Measurements from ENCODE around the gene PSTPIP2.
"Not testable (repeated sequence)": the region's sequence is repeated elsewhere in the genome, so short reads cannot be mapped to it uniquely, and the experiment has no call there.

Gene PSTPIP2, protein sequence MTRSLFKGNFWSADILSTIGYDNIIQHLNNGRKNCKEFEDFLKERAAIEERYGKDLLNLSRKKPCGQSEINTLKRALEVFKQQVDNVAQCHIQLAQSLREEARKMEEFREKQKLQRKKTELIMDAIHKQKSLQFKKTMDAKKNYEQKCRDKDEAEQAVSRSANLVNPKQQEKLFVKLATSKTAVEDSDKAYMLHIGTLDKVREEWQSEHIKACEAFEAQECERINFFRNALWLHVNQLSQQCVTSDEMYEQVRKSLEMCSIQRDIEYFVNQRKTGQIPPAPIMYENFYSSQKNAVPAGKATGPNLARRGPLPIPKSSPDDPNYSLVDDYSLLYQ

DNA sequence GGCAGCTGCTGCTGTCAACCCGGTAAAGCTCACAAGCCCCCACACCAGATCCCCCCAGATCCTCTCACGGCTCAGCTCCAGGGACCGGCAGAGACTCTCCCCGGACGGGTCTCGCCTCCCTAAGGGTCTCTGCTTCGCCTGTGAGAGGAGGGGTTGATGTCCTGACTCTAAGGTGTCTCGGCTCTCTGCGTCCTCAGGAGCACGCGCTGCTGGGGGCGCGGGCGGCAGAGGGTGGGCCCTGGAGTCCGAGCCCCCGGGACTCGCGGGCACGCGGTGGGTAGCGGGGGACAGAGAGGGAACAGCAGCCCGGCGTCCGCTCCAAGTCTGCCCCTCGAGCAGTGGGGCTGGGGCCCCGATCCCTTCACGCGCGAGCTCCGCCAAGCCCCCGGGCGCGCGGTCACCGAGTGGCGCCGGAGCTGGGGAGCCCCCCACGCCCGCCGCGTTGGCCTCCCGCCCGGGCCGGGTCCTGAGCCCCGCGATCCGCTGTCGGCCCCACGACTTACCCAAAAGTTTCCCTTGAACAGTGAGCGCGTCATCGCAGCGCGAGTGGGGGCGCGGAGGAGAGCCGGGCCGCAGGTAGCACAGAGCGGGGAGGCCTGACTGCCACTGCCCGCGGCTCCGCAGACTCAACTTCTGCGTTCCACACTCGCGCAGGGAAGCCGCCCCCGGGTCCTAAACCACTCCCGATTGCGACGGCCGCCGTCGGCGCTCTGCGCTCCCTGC lies at the start of gene PSTPIP2:
PSTPIP2 (minus strand) TSS at position 608 of the 723 bp plus-strand sequence; CDS start at position 536, 72 bp downstream.
- in situ Hi-C loops (cut with MboI; ENCODE audit: low sequenced_read_pairs) = no loop called here

DNA sequence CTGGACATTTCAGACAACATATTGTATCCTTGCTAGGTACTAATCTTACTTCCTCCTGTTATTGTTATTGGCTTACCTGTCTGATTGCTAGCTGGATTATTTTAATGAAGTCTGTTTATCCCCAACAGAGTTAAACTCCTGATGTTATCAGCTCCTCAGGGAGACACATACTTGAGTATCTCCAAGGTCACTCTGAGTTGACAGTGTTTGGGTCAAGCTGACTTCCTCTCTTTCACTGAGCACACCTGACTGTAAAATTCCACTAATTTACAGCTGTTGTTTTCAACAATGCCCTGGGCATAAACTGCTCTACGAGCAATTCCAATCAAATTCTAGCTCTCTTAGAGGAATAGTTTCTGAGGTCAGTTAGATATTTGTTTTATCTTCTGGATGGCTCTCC lies 41.7 kb upstream of the PSTPIP2 start:
- in situ Hi-C loops (cut with MboI; ENCODE audit: low sequenced_read_pairs) = no loop called here

DNA sequence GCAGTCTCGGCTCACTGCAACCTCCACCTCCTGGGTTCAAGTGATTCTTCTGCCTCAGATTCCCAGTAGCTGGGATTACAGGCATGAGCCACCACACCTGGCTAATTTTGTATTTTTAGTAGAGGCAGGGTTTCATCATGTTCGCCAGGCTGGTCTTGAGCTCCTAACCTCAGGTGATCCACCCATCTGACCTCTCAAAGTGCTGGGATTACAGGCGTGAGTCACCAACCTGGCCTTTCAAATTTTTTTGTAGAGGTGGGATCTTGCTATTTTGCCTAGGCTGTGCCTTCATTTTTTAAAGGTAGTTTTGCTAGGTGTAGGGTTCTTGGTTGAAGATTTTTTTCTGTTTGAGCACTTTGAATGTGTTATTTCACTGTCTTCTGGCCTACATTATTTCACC lies 38.3 kb upstream of the PSTPIP2 start:
- in situ Hi-C loops (cut with MboI; ENCODE audit: low sequenced_read_pairs) = no loop called here

DNA sequence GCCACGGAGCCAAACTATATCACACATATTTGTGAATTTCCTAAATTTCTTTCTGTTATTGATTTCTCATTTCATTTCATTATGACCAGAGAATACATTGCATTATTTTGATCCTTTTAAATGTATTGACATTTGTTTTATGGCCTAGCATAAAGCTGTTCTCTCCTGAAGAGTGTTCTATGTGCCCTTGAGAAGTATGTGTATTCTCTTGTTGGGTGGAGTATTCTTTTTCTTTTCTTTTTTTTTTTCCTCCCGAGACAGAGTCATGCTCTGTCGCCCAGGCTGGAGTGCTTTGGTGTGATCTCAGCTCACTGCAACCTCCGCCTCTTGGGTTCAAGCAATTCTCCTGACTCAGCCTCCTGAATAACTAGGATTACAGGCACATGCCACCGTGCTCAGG lies 37.3 kb upstream of the PSTPIP2 start:
- in situ Hi-C loops (cut with MboI; ENCODE audit: low sequenced_read_pairs) = no loop called here

DNA sequence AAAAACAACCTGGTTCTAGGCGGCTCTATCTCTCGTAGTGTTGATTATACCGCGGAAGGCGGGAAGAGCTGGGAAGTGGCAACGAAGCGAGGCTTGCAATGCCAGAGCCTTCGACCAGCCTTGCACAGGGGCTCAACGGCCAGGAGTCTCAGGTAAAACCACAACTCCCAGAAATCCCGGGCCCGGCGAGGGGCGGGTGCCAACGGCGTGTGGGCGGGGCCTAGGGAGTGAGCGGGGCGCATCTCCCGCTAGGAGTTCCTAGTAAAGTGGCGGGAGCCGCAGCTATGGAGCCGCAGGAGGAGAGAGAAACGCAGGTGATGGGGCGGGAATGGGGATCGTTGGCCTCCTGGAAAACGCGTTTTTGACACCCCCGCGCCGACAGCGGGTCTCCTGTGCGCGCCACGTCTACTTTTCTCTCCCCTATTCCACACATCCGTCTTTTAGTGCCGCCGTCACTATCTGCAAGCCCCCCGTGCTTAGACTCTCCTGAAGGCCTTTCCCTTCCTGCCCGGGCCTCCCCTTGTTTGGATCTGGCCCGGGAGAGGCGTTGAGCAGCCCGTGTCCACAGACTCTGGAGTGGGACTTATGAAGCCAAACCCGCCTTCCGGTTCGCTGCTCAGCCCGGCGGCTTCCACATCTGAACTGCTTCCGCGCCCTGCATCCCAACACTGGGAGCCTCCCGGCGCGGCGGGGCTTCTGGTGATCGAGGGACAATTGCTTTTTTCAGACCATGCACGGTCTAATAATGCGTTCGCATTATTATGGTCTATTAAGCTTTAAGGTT lies 32.3 kb upstream of the PSTPIP2 start, which contains the start of gene HAUS1:
HAUS1 (plus strand) TSS at position 258 of the 784 bp plus-strand sequence; CDS start at position 285, 27 bp downstream.
- in situ Hi-C loops (cut with MboI; ENCODE audit: low sequenced_read_pairs) = no loop called here

DNA sequence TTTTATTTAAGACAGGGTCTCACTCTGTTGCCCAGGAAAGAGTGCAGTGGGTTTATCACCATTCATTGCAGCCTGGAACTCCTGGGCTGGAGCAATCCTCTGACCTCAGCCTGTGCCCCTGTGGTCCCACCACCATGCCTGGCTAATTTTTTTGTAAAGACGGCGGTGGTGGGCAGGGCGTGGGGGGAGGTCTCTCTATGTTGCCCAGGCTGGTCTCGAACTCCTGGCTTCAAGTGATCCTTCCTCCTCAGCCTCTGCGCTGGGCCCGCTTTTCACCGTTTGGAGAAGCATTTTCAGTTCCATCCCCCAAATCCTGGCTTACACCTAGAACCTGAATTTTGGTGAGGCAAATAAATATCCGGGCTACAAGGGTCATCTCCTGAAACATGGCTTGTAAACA lies 27.4 kb upstream of the PSTPIP2 start:
- in situ Hi-C loops (cut with MboI; ENCODE audit: low sequenced_read_pairs) = no loop called here

DNA sequence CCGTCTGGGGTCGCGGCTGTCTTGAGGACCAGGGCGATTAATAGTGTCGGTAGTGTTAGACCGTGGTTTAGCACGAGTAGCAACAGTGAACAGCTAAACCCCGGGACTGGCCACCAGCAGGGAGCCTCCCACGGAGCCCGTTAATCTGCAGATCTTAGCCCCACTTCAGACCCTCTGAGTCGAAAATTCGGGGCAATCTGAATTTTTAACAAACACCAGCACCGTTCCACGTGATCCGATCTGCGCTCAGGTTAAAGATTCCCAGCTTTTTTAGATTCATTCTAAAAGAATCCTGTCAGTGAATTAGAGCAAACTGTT lies 26.5 kb upstream of the PSTPIP2 start:
- in situ Hi-C loops (cut with MboI; ENCODE audit: low sequenced_read_pairs) = no loop called here

DNA sequence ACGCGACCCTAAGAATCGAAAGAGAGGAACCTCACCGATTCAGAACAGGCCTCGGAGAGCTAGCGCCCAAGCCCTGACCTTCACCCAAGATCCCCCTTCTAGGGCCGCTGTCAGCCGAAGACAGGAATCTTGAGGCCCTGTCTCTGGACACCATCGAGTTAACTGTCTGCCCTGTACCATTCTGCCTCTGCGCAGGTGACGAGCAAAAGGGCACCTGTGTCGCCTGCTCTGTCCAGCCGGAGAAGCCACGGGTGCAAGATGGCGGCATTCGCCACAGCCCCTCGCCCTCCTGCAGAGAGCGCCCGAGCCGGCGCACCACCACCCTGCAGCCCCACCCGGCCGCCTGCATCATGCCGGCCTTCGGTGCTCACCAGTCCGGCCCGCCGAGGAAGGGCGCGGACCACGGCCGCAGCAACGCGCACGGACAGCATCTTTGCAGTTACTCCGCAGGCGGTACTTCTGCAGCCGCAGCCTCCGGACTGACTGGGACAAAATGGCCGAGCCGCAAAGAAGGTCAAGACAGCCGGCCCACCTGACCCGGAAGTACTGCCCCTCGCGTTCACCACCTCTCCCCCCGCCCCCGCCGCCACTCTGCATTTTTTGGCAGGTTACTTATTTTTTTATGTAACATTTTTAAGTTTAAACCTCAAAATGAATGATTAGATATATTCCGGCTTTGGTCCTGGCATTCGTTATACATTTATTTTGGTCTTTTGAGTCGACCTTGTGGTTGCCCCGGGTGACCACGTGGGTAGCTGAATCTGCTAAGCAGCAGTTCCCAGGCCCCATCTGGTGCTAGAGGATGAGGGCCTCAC lies 25.9 kb upstream of the PSTPIP2 start, which contains the start of gene ATP5F1A:
ATP5F1A (minus strand) TSS at position 496 of the 815 bp plus-strand sequence; CDS start at position 431, 65 bp downstream.
- in situ Hi-C loops (cut with MboI; ENCODE audit: low sequenced_read_pairs) = no loop called here

DNA sequence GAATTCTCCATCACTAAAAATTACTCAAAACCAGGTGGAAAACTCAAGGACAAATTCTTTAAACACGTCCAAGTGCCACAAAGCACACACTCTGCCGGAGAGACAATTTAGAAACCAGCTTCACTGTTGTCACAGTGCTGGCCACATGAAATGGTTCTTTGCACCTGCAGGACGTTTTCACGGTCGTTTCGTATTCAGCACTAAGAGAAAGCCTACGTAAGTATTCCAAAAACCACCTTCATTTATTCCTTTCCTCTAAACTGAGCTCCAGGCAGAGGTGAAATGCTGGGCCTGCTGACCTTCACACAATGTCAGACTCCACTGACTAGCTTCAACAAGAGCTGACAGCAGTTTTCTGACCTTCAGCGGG lies 25.4 kb upstream of the PSTPIP2 start:
- in situ Hi-C loops (cut with MboI; ENCODE audit: low sequenced_read_pairs) = no loop called here

DNA sequence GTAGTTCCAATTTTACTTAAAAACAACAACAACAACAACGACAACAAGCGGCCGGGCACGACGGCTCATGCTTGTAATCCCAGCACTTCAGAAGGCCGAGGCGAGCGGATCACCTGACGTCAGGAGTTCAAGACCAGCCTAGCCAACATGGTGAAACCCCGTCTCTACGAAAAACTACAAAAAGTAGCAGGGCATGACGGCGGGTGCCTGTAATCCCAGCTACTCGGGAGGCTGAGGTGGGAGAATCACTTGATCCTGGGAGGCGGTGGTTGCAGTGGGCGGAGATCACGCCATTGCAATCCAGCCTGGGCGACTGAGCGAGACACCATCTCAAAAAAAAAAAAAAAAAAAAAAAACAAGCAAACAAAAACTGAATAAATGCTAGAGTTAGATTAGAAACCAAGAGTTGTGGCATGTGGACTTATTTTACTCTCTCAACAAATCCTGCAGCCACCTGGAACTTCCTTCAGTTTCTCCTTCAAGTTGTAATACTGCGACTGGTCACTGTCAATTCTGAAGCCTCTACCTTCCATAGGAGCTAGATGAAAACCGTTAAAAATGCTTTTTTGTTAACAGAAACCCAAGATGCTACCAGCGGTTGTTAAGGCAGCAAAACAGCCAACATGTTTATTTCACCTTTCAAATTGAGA lies 24.7 kb upstream of the PSTPIP2 start:
- in situ Hi-C loops (cut with MboI; ENCODE audit: low sequenced_read_pairs) = no loop called here

DNA sequence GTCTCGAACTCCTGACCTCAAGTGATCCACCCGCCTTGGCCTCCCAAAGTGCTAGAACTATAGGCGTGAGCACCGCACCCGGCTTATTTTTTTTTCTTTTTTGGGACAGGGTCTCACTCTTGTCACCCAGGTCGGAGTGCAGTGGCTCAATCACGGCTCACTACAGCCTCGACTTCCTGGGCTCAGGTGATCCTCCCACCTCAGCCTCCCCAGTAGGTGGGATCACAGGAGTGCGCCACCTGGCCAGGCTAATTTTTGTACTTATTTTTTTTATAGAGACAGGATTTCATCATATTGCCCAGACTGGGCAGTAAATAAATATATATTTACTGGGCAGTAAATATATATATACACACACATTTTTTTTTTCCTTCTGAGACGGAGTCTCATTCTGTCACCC lies 23.5 kb upstream of the PSTPIP2 start:
- in situ Hi-C loops (cut with MboI; ENCODE audit: low sequenced_read_pairs) = no loop called here

DNA sequence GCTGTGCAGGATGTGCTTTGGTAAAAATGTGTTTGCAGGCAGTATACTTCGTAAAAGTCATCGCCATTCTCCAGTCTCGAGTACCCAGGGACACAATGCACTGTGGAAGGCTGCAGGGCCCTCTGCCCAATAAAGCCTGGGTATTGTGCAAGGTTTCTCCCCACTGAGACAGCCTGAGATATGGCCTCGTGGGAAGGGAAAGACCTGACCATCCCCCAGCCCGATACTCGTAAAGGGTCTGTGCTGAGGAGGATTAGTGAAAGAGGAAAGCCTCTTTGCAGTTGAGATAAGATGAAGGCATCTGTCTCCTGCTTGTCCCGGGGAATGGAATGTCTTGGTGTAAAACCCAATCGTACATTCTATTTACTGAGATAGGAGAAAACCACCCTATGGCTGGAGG lies 16.4 kb upstream of the PSTPIP2 start:
- in situ Hi-C loops (cut with MboI; ENCODE audit: low sequenced_read_pairs) = not testable (repeated sequence)

DNA sequence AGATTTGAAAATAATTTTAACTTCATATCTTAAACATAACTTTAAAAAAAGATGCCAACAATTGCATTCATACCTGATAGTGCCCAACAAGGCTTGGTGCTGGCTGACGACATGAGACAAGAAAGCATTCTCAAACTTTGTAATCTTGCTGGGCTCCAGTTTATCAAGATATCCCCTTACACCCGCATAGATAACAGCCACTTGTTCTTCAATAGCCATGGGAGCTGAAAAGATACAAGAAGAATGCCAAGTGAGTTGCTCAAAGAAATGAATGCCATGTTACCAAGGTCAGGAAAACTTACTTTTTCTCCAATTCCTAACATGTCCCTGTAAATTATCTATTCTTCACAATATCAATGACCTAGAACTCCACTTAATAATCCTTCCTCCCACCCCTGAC lies 12.4 kb upstream of the PSTPIP2 start:
- in situ Hi-C loops (cut with MboI; ENCODE audit: low sequenced_read_pairs) = no loop called here

DNA sequence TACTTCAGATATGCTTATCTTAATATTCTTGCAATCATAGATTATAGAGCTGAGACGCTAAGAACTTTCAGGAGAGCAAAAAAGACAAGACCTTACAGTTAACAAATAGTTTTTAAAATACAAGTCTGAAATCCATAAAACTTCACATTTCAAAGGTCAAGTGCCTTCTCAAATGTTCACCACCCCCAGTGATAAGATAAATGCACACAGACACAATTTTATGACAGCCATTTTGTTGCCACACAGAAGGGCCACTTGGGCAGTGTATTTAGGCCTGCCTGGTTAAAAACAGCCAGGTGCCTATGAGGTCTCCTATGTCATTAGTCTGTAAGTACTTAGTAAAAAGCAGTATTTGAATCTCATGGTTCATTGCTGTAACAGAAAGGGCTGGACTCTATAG lies 8.1 kb upstream of the PSTPIP2 start:
- in situ Hi-C loops (cut with MboI; ENCODE audit: low sequenced_read_pairs) = no loop called here

DNA sequence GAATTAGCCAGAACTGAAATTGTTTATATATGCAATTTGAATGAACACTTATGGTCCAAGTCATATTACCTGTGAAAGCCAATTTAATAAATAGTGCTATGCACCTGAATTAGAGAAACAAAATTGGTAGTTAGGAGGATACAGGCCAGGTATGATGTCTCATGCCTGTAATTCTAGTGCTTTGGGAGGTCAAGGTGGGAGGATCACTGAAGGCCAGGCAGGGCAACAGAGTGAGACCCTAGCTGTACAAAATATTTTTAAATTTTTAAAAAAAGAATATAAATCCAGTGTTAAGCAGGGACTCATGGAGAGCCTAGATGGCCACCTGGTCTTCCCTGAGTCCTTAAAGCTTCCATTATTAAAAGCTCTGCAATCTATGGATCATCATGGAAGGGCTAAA lies 7.3 kb upstream of the PSTPIP2 start:
- in situ Hi-C loops (cut with MboI; ENCODE audit: low sequenced_read_pairs) = no loop called here

DNA sequence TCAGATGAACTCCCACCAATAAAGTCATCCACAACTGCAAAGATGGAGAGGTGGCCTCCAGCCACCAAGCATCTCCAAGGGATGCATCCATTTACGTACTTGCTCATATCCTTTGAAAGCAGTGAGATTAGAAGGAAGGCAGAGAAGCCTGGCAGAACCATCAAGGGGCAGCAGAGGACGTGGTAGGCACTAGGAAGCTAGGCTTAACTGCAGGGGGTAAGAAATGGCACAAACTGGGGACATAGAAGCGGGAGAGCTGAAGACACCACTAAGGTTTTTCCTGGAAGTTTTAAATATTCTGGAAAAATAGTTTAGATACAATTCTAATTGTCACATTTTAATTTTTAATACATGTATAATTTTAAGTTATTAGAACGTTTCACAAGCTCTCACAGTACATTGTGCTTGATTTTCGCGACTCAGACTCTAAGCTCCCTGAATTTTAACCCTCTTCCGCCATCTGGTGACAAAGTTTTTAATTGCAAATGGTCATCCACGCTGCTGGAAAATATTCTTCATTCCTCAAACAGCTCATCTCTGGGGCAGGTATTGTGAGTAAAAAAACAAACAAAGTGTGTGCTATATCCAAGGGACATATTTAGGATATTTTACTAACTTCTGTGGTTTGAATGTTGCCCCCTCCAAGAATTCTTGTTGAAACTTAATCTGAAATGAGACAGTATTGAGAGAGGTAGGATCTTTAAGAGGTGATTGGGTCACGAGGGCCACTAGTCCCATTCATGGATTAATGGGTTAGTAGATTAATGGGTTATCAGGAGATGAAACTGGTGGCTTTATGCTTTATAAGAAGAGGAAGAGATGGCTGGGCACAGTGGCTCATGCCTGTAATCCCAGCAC lies 1.6 kb upstream of the PSTPIP2 start:
- in situ Hi-C loops (cut with MboI; ENCODE audit: low sequenced_read_pairs) = no loop called here

DNA sequence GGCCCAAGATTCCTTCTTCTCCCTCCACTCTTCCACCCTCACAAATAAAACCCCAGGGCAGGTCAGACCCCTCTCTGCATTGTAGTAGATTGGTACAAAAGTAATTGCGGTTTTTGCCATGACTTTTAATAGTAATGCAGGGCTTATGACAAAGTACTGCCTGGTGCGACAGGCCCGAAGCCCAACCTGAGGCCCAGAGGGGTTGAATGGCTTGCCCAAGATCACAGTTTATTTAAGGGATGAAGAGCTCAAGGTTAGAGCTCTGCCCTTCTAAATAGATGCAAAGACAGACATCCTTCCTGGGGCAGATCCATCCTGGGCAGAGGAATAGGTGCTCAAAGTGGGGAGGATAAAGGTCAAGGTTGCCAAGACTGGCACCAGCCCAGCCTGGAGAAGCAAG lies 899 bp upstream of the PSTPIP2 start:
- in situ Hi-C loops (cut with MboI; ENCODE audit: low sequenced_read_pairs) = no loop called here

DNA sequence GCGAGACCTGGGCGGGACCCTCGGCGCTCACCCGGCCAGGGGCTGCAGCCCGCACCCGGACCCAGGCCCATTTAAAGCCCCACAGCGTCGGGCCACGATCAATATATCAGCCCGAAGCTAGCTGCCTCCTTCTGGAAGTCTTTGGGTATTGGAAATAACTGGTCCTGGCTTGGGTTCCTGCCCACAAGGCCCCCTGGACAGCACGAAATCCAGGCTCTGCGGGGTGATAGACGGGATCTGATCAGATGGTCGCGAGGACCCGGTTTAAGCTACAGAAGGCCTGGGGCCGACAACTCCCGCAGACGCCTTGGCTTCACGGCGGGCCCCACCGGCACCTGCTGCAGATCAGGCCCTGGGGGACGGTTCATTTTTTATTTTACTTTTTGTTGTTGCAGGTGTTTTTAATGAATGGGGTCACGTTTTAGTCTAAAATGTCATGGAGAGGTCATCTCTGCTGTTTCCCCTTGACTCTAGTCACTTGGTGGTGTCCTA lies 362 bp upstream of the PSTPIP2 start:
- in situ Hi-C loops (cut with MboI; ENCODE audit: low sequenced_read_pairs) = no loop called here
